Left ventricle myocardium inferior (tissue), 1 donor: ENCODE measurements around the gene TPD52L2. TPM values are rescaled to one million over a fixed set of nuclear protein-coding genes. Genes with fewer than 3 reads are reported as not detected.

Source experiments
- DNase-seq: peaks from one replicate; pipeline ENCODE4 v3.0.0-alpha.2; 2020
- H3K27ac ChIP-seq: fragments of 200-600 bp; replicated peaks from 2 replicates; pipeline ENCODE4 v1.8.0; 2021
- H3K27me3 ChIP-seq: fragments of 200-600 bp; 2 replicates; pipeline ENCODE4 v1.8.0; 2021; ENCODE audit warnings: low read depth
- H3K36me3 ChIP-seq: fragments of 200-600 bp; 2 replicates; pipeline ENCODE4 v1.8.0; 2021
- H3K4me1 ChIP-seq: fragments of 200-600 bp; 2 replicates; pipeline ENCODE4 v1.8.0; 2021
- H3K4me3 ChIP-seq: fragments of 200-600 bp; 2 replicates; pipeline ENCODE4 v1.8.0; 2021; ENCODE audit warnings: mild to moderate bottlenecking, moderate library complexity
- H3K9me3 ChIP-seq: fragments of 200-600 bp; replicated peaks from 2 replicates; pipeline ENCODE4 v1.8.0; 2021
- intact Hi-C: fragments of 100-400 bp; cut with micrococcal nuclease; formaldehyde crosslinking; loops from one replicate; pipeline ENCODE4 v1.11.0; 2022
- total RNA-seq: library from RNA; stranded (reverse); fragmentation: NEBNext Ultra II Directional; extraction: Animal tissue kit (Norgen Biotek cat#: 25700); gene quantifications from one replicate; pipeline ENCODE4 v1.2.1, GENCODE V29; 2021
- TF ChIP-seq, protein P1 (sequence below): fragments of 200-600 bp; IDR thresholded peaks from 2 replicates; pipeline ENCODE4 v1.8.0; 2021; ENCODE audit warnings: antibody characterized with exemption, mild to moderate bottlenecking, borderline replicate concordance
- donor health status: DM: no; HTN: yes; CAD: no; lungs with severe emphysema.

TPD52L2 gene
- total RNA-seq, 1 donor from 2014 or later, result 72.0 TPM

DNA sequence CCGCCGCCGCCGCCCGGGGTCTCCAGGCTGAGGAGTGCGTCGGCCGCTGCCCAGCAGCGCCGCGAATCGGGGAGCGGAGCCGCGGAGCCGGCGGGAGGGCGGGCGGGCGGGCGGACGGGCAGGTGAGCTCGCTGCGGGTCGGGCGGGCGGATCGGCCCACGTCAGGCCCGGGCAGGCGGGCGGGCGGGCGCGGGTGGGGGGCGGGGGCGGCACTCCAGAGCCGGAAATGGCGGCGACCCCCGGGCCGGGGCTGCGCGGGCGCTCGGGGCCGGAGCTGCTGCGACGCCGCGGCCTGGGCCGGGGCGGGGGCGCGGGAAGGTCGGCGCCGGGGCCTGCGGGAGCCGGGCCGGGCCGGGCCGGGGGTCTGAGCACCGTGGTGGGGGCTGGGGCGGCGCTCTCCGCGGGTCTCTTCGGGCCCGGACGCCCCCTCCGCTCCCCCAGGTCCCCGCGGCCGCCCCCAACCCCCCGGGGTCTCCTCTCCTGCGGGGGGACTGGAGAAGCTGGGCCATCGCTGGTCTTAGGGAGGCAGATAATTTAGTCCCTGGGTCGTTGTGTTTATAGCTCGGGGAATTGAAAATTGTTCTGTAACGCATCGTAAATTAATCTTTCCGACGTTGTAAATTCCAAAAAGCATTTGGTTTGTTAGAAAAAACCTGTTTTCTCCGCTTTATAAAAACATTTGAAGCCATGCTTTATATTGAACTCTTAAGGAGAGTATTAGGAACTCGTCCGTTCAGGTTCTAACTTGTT, 30.3 kb downstream of the TPD52L2 start:
- H3K4me3 ChIP-seq, result peak overlapping the region; percentile 76
- intact Hi-C loops, result no loop called here
- H3K4me1 ChIP-seq, result peaks cover 59% of the 10 kb centered on the region
- no peaks in the 10 kb centered on the region for H3K27me3 ChIP-seq
- peaks cover 15% of the 10 kb centered on the region for H3K36me3 ChIP-seq
- H3K27ac ChIP-seq, result peak overlapping the region; percentile 86
- TF ChIP-seq, protein P1, sequence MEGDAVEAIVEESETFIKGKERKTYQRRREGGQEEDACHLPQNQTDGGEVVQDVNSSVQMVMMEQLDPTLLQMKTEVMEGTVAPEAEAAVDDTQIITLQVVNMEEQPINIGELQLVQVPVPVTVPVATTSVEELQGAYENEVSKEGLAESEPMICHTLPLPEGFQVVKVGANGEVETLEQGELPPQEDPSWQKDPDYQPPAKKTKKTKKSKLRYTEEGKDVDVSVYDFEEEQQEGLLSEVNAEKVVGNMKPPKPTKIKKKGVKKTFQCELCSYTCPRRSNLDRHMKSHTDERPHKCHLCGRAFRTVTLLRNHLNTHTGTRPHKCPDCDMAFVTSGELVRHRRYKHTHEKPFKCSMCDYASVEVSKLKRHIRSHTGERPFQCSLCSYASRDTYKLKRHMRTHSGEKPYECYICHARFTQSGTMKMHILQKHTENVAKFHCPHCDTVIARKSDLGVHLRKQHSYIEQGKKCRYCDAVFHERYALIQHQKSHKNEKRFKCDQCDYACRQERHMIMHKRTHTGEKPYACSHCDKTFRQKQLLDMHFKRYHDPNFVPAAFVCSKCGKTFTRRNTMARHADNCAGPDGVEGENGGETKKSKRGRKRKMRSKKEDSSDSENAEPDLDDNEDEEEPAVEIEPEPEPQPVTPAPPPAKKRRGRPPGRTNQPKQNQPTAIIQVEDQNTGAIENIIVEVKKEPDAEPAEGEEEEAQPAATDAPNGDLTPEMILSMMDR, result no peak
- no peak for DNase-seq
- no peaks in the 10 kb centered on the region for H3K9me3 ChIP-seq

GRCh38 chr20:63895952-63896263, 30.8 kb downstream of the TPD52L2 start:
- DNase-seq, result no peak
- H3K4me3 ChIP-seq, result peak overlapping the region; percentile 76
- peak overlapping the region; percentile 86 for H3K27ac ChIP-seq
- H3K27me3 ChIP-seq, result no peaks in the 10 kb centered on the region
- peaks cover 9% of the 10 kb centered on the region for H3K36me3 ChIP-seq
- H3K4me1 ChIP-seq, result peaks cover 63% of the 10 kb centered on the region
- TF ChIP-seq, protein P1, result no peak
- intact Hi-C loops, result no loop called here
- no peaks in the 10 kb centered on the region for H3K9me3 ChIP-seq

GRCh38 chr20:63896264-63897105, 31.4 kb downstream of the TPD52L2 start:
- Histone ChIP-seq H3K27ac (peak overlapping the region; percentile 86), H3K27me3 (no peaks in the 10 kb centered on the region), H3K9me3 (no peaks in the 10 kb centered on the region), H3K36me3 (peaks cover 4% of the 10 kb centered on the region), H3K4me1 (peaks cover 69% of the 10 kb centered on the region), H3K4me3 (peak overlapping the region; percentile 76)
- peak; percentile 51 for DNase-seq
- intact Hi-C loops, result no loop called here
- TF ChIP-seq, protein P1, result no peak

GRCh38 chr20:63897978-63898561, 33.0 kb downstream of the TPD52L2 start:
- Histone ChIP-seq H3K27ac (no peak overlapping the region), H3K4me1 (peaks cover 79% of the 10 kb centered on the region), H3K27me3 (no peaks in the 10 kb centered on the region), H3K36me3 (no peaks in the 10 kb centered on the region), H3K9me3 (no peaks in the 10 kb centered on the region), H3K4me3 (no peak overlapping the region)
- intact Hi-C loops, result no loop called here
- TF ChIP-seq, protein P1, result no peak
- no peak for DNase-seq

- Histone ChIP-seq H3K9me3 (no peaks in the 10 kb centered on the region), H3K36me3 (no peaks in the 10 kb centered on the region), H3K4me3 (no peak overlapping the region), H3K4me1 (peaks cover 85% of the 10 kb centered on the region), H3K27ac (peak overlapping the region; percentile 40), H3K27me3 (no peaks in the 10 kb centered on the region)
- intact Hi-C loops, result no loop called here
- DNase-seq, result no peak
- TF ChIP-seq, protein P1, result no peak
Measured at GRCh38 chr20:63898882-63899558, 34.0 kb downstream of the TPD52L2 start.
